ENCODE measurements around the gene HIF3A. TPM values are rescaled to one million over a fixed set of nuclear protein-coding genes. Genes with fewer than 3 reads are reported as not detected.

HIF3A gene
- total RNA-seq, 4 donors from 2014 or later, result 5.9 to 29.2 (median 13.9) TPM

- TF ChIP-seq POLR2A (IDR thresholded peaks at IDR 0.05) (no peak), CTCF (IDR thresholded peaks at IDR 0.05 in 4 of 5, conservative IDR thresholded peaks at IDR 0.05 in 1 of 5) (no peak)
- intact Hi-C loops (cut with DNase I; ENCODE audit: low total_unique reads), result loop anchor here (2.0 kb wide), 3 partner anchors 31 to 445 kb away; partner anchors contain the start of gene MYPOP
- ATAC-seq (no peak), DNase-seq (no peak)
- peaks cover 41 to 45% of the 10 kb centered on the region in 2 donors for H3K4me1 ChIP-seq
- no peaks in the 10 kb centered on the region for H3K36me3 ChIP-seq
- H3K9me3 ChIP-seq, result no peaks in the 10 kb centered on the region
- H3K27ac ChIP-seq, result peak overlapping the region; percentile 90 to 97 (median 90)
- in situ Hi-C loops (cut with MboI; ENCODE audit: low sequenced_read_pairs in 4 of 4), result no loop called here
- no peaks in the 10 kb centered on the region for H3K27me3 ChIP-seq
- H3K4me3 ChIP-seq, result peak overlapping the region; percentile 98 to 100 (median 100)
Measured at GRCh38 chr19:46347572-46347883, 50.7 kb downstream of the HIF3A start.

DNA sequence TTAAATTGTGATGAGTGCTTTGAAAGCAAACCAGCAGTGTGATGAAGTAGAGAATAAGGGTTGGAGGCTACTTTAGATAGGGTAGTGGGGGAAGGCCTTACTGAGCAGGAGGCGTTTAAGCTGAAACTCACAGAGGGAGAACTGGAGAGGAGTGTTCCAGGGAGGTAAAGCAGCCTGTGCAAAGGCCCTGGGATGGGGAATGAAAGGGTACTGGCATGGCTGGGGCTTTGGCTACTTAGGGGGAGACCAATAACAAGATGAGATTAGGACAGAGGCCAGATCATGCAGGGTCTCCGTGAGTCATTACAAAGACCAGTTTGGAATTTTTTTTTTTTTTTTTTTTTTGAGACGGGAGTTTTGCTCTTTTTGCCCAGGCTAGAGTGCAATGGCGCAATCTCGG is 51.1 kb downstream of the HIF3A start:
- no peak for TF ChIP-seq CTCF (IDR thresholded peaks at IDR 0.05 in 4 of 5, conservative IDR thresholded peaks at IDR 0.05 in 1 of 5)
- TF ChIP-seq POLR2A (IDR thresholded peaks at IDR 0.05), result no peak
- H3K4me3 ChIP-seq, result peak overlapping the region in 3 of 4 donors; percentile 99 to 100 (median 100)
- ATAC-seq (no peak), DNase-seq (no peak)
- intact Hi-C loops (cut with DNase I; ENCODE audit: low total_unique reads), result loop anchor here (2.0 kb wide), 3 partner anchors 31 to 445 kb away; partner anchors contain the start of gene MYPOP
- H3K36me3 ChIP-seq, result no peaks in the 10 kb centered on the region
- no peaks in the 10 kb centered on the region for H3K9me3 ChIP-seq
- H3K27me3 ChIP-seq, result no peaks in the 10 kb centered on the region
- peak overlapping the region; percentile 90 to 97 (median 90) for H3K27ac ChIP-seq
- peaks cover 41 to 45% of the 10 kb centered on the region in 2 donors for H3K4me1 ChIP-seq
- in situ Hi-C loops (cut with MboI; ENCODE audit: low sequenced_read_pairs in 4 of 4), result no loop called here

GRCh38 chr19:46349311-46349993 is 52.6 kb downstream of the HIF3A start:
- no peak for TF ChIP-seq POLR2A (IDR thresholded peaks at IDR 0.05)
- TF ChIP-seq CTCF (IDR thresholded peaks at IDR 0.05 in 4 of 5, conservative IDR thresholded peaks at IDR 0.05 in 1 of 5), result no peak
- in situ Hi-C loops (cut with MboI; ENCODE audit: low sequenced_read_pairs in 4 of 4), result no loop called here
- H3K4me3 ChIP-seq, result no peak overlapping the region
- ATAC-seq (no peak), DNase-seq (no peak)
- H3K27ac ChIP-seq, result peak overlapping the region; percentile 48 to 73 (median 62)
- H3K36me3 ChIP-seq, result peaks cover 0 to 9% of the 10 kb centered on the region in 2 donors
- no peaks in the 10 kb centered on the region for H3K9me3 ChIP-seq
- intact Hi-C loops (cut with DNase I; ENCODE audit: low total_unique reads), result no loop called here
- no peaks in the 10 kb centered on the region for H3K27me3 ChIP-seq
- H3K4me1 ChIP-seq, result peaks cover 41 to 45% of the 10 kb centered on the region in 2 donors

DNA sequence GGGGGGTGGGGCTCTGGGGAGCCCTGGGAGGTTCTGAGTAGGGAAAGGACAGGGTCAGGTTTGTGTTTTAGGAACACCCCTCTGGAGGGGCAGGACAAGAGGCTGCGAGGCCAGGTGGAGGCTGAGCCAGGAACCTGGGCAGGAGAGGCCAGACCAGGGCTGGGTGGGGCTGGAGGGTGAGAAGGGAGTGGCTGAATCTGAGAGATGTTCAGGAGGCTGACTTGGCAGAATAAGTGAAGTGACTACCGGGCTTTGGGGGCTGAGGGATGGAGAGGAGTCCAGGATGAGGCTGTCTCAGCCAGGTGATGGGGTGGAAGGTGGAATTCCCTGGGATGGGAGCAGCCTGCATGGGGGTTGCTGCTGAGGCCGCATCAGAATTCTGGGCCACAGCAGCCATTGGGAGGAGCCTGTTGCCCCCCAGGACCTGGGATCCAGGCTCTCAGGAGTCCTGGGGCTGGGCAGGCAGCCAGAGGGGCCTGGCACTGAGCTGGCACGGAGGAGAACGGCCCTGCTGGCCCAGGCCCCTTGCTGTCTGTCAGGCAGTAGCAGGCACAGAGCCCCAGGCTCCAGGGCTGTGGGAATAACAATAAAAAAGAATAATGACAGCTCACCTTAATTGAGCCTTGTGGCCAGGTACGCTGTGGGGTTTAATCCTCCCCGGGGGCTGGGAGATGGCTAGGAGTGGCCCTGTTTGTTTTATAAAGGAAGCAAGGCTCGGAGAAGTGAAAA is 53.4 kb downstream of the HIF3A start:
- peaks cover 41 to 45% of the 10 kb centered on the region in 2 donors for H3K4me1 ChIP-seq
- intact Hi-C loops (cut with DNase I; ENCODE audit: low total_unique reads), result no loop called here
- in situ Hi-C loops (cut with MboI; ENCODE audit: low sequenced_read_pairs in 4 of 4), result no loop called here
- DNase-seq (no peak), ATAC-seq (no peak)
- peak overlapping the region; percentile 48 to 73 (median 62) for H3K27ac ChIP-seq
- no peaks in the 10 kb centered on the region for H3K9me3 ChIP-seq
- no peak for TF ChIP-seq POLR2A (IDR thresholded peaks at IDR 0.05)
- TF ChIP-seq CTCF (IDR thresholded peaks at IDR 0.05 in 4 of 5, conservative IDR thresholded peaks at IDR 0.05 in 1 of 5), result no peak
- H3K27me3 ChIP-seq, result no peaks in the 10 kb centered on the region
- peaks cover 0 to 16% of the 10 kb centered on the region in 2 donors for H3K36me3 ChIP-seq
- no peak overlapping the region for H3K4me3 ChIP-seq
